DND-41 (cell line): ENCODE data around the gene FRMPD1.

Experiments used
- EZH2 ChIP-seq: IDR thresholded peaks from 3 replicates; pipeline ENCODE4 v1.6.1; 2012; ENCODE audit warnings: borderline replicate concordance, low read depth, mild to moderate bottlenecking, moderate library complexity, low read length, inconsistent platforms; ENCODE audit not compliant: severe bottlenecking
- TF ChIP-seq, protein P1 (sequence below): IDR thresholded peaks from 2 replicates; pipeline ENCODE4 v1.5.1; 2012; ENCODE audit warnings: borderline replicate concordance, low read length, moderate library complexity, mild to moderate bottlenecking; ENCODE audit not compliant: poor library complexity, severe bottlenecking; ENCODE audit errors: extremely low read depth

DNA sequence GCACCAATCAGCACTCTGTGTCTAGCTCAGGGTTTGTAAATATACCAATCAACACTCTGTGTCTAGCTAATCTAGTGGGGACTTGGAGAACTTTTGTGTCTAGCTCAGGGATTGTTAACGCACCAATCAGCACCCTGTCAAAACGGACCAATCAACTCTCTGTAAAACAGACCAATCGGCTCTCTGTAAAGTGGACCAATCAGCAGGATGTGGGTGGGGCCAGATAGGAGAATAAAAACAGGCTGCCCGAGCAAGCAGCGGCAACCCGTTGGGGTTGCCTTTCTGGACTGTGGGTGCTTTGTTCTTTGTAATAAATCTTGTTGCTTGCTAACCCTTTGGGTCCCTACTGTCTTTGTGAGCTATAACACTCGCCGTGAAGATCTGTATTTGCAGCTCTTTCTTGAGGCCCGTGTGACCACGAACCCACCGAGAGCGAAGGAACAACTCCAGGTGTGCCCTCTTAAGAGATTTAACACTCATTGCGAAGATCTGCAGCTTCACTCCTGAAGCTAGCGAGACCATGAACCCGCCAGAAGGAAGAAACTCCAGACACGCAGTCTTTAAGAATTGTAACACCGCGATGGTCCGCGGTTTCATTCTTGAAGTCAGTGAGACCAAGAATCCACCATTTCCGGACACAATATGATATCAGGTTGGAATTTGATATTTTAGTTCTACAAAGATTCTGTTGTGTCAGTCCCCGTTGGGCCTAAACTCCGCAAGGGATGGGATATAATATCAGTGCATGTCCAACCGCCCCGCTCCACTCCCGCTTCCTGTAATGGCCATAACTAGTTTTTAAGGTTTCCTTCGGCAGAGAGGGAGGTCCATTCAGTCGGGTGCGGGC lies 102.1 kb downstream of the FRMPD1 start:
- TF ChIP-seq, protein P1, sequence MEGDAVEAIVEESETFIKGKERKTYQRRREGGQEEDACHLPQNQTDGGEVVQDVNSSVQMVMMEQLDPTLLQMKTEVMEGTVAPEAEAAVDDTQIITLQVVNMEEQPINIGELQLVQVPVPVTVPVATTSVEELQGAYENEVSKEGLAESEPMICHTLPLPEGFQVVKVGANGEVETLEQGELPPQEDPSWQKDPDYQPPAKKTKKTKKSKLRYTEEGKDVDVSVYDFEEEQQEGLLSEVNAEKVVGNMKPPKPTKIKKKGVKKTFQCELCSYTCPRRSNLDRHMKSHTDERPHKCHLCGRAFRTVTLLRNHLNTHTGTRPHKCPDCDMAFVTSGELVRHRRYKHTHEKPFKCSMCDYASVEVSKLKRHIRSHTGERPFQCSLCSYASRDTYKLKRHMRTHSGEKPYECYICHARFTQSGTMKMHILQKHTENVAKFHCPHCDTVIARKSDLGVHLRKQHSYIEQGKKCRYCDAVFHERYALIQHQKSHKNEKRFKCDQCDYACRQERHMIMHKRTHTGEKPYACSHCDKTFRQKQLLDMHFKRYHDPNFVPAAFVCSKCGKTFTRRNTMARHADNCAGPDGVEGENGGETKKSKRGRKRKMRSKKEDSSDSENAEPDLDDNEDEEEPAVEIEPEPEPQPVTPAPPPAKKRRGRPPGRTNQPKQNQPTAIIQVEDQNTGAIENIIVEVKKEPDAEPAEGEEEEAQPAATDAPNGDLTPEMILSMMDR, result no peak
- no peak for TF ChIP-seq EZH2
